Measurements from ENCODE around the gene FADS1.

FADS1 gene

DNA sequence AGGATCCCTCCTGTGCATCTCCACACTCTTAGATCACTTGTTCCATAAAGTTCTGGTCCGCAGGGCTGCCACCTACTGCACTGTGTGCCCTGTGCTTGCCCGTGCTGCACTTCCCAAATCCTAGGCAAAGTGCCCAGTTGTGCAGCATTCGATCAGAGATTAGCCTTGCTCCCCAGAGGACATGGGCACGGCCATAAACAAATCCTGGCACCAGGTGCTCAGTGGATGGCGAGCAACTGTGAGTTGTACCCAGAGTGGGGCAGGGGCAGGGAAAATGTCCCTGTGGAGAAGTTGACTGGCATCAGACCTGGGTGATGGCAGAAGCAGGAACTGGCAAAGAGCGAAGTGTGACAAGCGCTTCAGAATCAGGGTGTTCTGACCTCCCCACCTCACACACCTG is 16.0 kb upstream of the FADS1 start:
- H3K4me3 ChIP-seq (replicated peaks in 1 of 2; ENCODE audit: low read depth in 2 of 2, low read length in 2 of 2), result no peak overlapping the region
- TF ChIP-seq, protein P1, sequence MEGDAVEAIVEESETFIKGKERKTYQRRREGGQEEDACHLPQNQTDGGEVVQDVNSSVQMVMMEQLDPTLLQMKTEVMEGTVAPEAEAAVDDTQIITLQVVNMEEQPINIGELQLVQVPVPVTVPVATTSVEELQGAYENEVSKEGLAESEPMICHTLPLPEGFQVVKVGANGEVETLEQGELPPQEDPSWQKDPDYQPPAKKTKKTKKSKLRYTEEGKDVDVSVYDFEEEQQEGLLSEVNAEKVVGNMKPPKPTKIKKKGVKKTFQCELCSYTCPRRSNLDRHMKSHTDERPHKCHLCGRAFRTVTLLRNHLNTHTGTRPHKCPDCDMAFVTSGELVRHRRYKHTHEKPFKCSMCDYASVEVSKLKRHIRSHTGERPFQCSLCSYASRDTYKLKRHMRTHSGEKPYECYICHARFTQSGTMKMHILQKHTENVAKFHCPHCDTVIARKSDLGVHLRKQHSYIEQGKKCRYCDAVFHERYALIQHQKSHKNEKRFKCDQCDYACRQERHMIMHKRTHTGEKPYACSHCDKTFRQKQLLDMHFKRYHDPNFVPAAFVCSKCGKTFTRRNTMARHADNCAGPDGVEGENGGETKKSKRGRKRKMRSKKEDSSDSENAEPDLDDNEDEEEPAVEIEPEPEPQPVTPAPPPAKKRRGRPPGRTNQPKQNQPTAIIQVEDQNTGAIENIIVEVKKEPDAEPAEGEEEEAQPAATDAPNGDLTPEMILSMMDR (IDR thresholded peaks at IDR 0.05; ENCODE audit: low read depth, low read length), result no peak

DNA sequence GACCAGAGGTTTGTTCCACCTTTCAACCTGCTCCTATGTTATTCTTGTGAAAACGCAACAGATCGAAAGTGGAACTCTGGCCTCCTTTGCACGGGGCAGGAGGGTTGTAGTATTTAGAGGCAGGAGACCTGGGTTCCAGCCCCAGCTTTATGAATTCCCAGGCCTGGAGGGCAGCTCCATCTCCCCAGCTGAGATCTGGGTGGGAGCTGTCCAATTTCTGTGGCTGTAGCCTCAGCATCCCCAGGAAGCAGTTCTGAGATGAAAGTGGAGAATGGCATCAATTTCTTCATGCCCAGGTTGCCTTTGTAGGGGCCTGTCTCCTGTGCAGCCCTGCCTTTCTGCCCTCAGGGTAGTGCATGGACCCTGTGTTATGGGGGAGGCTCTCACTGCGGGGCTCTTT is 15.4 kb upstream of the FADS1 start:
- TF ChIP-seq, protein P1 (IDR thresholded peaks at IDR 0.05; ENCODE audit: low read depth, low read length), result no peak
- peak overlapping the region in 1 of 2 donors; percentile 96 for H3K4me3 ChIP-seq (replicated peaks in 1 of 2; ENCODE audit: low read depth in 2 of 2, low read length in 2 of 2)
- no peak for DNase-seq (ENCODE audit: low read depth in 2 of 2)

More for the DNA sequence above, 16.0 kb upstream of the FADS1 start:
- no peak for DNase-seq (ENCODE audit: low read depth in 2 of 2)

DNA sequence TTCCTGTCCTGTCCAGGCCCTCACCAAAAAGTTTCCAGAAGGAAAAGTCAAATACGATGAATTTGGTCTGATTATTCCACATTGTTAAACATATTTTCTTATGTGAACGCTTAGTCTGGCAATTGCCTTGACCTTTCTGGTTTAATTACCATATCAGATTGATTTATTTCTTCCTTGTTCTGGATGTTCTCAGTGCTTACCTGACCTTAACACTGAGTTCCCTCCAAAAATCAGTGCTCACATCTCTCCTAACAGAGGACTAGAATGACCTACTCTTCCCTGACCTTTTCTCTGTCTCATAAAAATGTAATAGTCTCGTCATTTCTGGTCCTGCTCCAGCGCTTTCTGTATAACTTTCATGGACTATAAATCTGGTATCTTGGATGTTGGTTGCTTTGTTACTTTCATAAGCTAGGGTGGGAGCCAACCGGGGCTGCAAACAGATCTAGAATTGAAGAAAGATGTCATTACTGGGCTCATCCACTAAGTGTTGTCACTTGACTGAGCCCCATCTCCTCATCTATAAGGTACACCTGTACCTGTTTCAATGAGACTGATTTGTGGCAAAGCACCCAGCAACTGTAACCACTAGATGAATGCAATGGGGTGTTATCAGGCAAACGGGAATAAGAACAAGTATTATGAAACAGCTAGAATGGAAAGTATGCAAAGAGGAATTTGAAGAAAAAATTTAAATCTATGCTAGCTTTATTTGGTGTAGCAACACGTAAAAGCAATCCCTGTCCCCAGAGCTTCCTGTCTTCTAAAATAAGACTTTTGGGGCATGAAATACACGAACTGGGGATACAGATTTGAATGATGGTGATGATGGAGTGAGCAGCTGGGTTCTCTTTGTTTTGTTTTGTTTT is 13.7 kb upstream of the FADS1 start:
- peak; percentile 30 to 63 for DNase-seq (ENCODE audit: low read depth in 2 of 2)
- TF ChIP-seq, protein P1 (IDR thresholded peaks at IDR 0.05; ENCODE audit: low read depth, low read length), result no peak
- peak overlapping the region; percentile 73 to 96 for H3K4me3 ChIP-seq (replicated peaks in 1 of 2; ENCODE audit: low read depth in 2 of 2, low read length in 2 of 2)

DNA sequence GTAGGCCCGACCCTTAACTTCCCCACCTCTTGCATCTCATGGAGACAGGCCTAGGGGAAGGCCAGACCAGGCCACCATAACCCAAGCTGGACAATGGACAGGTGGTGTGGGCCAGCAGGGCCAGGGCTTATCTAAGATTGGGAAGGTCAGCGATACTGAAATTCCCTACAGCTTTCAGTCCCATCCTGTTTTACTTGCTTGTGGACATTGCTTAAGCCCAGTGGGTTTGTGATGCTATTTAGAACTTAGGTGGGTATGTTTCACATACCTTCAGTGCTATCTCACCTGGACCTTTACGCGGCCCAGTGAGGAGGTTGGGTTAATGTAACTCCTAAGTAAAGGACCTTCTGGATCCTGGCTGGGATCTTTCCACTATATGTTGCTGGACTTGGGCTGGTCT is 13.0 kb upstream of the FADS1 start:
- DNase-seq (ENCODE audit: low read depth in 2 of 2), result no peak
- H3K4me3 ChIP-seq (replicated peaks in 1 of 2; ENCODE audit: low read depth in 2 of 2, low read length in 2 of 2), result peak overlapping the region; percentile 73 to 96
- TF ChIP-seq, protein P1 (IDR thresholded peaks at IDR 0.05; ENCODE audit: low read depth, low read length), result no peak

DNA sequence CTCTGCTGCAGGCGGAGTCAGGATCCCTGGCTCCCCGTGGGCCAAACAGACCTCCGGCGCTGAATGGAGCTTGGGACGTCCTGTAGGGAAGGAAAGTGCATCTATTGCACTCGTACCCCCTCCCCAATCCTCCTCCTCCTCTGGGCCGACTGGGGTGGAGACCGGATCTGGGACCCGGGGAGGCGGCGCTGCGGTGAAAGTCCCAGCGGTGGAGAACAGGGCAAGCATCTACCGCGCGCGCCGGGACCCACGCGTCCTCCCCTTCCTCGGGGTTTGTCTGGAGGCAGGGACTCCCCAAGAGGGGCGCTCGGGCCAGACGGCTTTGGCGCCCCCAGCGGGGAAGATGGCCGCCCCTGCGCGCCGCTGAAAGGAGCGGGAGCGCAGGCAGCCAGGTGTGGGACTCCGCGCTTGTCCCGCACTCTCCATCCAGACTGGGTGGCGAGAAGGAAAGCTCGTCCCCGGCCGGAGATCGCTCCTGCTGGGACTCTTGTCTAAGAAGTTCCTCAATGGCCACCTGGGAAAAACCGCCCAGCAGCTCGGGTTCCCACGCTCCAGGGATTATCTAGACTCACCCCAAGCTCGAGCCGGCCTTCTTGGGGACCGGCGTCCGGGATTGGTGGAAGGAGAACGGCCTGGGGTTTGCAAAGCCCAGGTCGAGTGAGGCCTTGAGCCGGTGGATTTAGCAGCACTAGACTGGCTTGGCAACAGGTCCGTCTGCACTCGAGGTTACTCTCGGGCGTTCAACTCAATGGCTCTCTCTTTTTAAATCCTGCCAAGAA is 12.0 kb upstream of the FADS1 start:
- peak; percentile 34 to 51 for DNase-seq (ENCODE audit: low read depth in 2 of 2)
- peak overlapping the region; percentile 73 to 96 for H3K4me3 ChIP-seq (replicated peaks in 1 of 2; ENCODE audit: low read depth in 2 of 2, low read length in 2 of 2)
- TF ChIP-seq, protein P1 (IDR thresholded peaks at IDR 0.05; ENCODE audit: low read depth, low read length), result peak; percentile 54

DNA sequence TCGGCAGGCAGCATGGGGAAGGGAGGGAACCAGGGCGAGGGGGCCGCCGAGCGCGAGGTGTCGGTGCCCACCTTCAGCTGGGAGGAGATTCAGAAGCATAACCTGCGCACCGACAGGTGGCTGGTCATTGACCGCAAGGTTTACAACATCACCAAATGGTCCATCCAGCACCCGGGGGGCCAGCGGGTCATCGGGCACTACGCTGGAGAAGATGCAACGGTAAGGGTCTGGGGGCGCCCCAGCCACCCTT is 11.5 kb upstream of the FADS1 start:
- no peak for DNase-seq (ENCODE audit: low read depth in 2 of 2)
- TF ChIP-seq, protein P1 (IDR thresholded peaks at IDR 0.05; ENCODE audit: low read depth, low read length), result no peak
- H3K4me3 ChIP-seq (replicated peaks in 1 of 2; ENCODE audit: low read depth in 2 of 2, low read length in 2 of 2), result peak overlapping the region; percentile 73 to 96
